ENCODE data around the gene TNFRSF13B.
"Not testable (repeated sequence)": the region's sequence is repeated elsewhere in the genome, so short reads cannot be mapped to it uniquely, and the experiment has no call there.

The TNFRSF13B gene

GRCh38 chr17:17001076-17001777 is 29.3 kb upstream of the TNFRSF13B start:
- Mint-ChIP-seq H3K9me3 (no peaks in the 10 kb centered on the region), H3K27me3 (peaks cover 6 to 19% of the 10 kb centered on the region in 2 donors), H3K36me3 (ENCODE audit: insufficient read depth) (no peaks in the 10 kb centered on the region), H3K27ac (no peak overlapping the region), H3K4me3 (no peak overlapping the region), H3K4me1 (ENCODE audit: low read depth in 2 of 2) (peaks cover 0 to 3% of the 10 kb centered on the region in 2 donors)
- ATAC-seq (replicated peaks), result peak; percentile 7
- DNase-seq, result no peak

- Mint-ChIP-seq H3K4me1 (ENCODE audit: low read depth in 2 of 2) (peaks cover 0 to 3% of the 10 kb centered on the region in 2 donors), H3K27me3 (peaks cover 6 to 19% of the 10 kb centered on the region in 2 donors), H3K27ac (no peak overlapping the region), H3K4me3 (no peak overlapping the region), H3K9me3 (no peaks in the 10 kb centered on the region), H3K36me3 (ENCODE audit: insufficient read depth) (no peaks in the 10 kb centered on the region)
- ATAC-seq (replicated peaks) (no peak), DNase-seq (no peak)
Observed at GRCh38 chr17:16999931-17000625, 28.2 kb upstream of the TNFRSF13B start.

DNA sequence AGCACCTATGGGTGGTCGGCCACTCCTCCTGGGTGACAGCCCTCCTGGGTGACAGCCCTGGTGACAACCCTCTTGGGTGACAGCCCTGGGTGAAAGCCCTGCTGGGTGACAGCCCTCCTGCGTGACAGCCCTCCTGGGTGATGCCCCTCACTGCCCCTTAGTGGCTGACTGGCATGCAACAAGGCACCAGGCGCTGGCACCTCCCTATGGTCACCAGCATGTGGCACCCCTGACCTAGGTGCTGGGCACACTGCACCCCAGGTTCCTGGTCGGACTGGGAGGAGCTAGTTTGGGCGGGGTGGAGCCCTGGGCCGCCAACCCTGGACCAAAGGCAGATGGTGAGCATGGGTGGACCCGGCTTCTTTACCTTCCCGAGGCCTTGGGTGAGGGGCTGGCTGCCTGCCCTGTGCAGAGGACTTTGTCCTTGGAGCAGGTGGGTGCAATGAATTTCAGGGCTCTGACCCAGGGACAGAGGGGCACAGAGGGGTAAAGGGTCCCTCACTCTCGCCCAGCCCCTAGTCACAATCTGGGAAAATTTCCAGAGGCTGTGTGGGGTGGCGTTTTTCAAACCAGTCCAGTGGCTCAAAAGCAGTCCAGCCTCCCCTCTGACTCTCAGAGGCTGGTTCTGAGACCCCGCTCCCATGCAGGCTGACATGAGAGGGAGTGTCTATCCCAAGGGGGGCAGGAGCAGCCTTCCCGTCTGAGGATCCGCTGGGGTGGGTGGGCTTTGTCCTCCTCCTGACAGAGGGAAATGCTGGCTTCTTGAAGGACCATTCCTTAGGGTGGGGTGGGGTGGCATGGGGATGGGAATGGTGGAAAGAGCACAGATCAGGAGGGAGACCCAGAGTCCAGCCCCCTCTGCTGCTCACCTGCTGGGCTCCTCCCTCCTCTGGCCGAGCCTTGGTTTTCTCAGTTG is 25.9 kb upstream of the TNFRSF13B start:
- peak in 1 of 3 experiments; percentile 79 for DNase-seq
- peaks cover 0 to 3% of the 10 kb centered on the region in 2 donors for H3K4me1 Mint-ChIP-seq (ENCODE audit: low read depth in 2 of 2)
- no peak for ATAC-seq (replicated peaks)
- no peak overlapping the region for H3K4me3 Mint-ChIP-seq
- H3K27ac Mint-ChIP-seq, result no peak overlapping the region
- peaks cover 0 to 10% of the 10 kb centered on the region in 2 donors for H3K27me3 Mint-ChIP-seq
- H3K9me3 Mint-ChIP-seq, result no peaks in the 10 kb centered on the region
- no peaks in the 10 kb centered on the region for H3K36me3 Mint-ChIP-seq (ENCODE audit: insufficient read depth)

GRCh38 chr17:16996726-16997125 is 24.8 kb upstream of the TNFRSF13B start:
- not testable (repeated sequence) for ATAC-seq (replicated peaks); H3K27me3 Mint-ChIP-seq; H3K4me3 Mint-ChIP-seq; H3K36me3 Mint-ChIP-seq (ENCODE audit: insufficient read depth); H3K4me1 Mint-ChIP-seq (ENCODE audit: low read depth in 2 of 2); H3K27ac Mint-ChIP-seq; DNase-seq; H3K9me3 Mint-ChIP-seq

- Mint-ChIP-seq H3K9me3 (no peaks in the 10 kb centered on the region), H3K27me3 (peaks cover 0 to 10% of the 10 kb centered on the region in 2 donors), H3K4me1 (ENCODE audit: low read depth in 2 of 2) (peaks cover 4 to 9% of the 10 kb centered on the region in 2 donors), H3K27ac (no peak overlapping the region), H3K36me3 (ENCODE audit: insufficient read depth) (no peaks in the 10 kb centered on the region), H3K4me3 (no peak overlapping the region)
- no peak for ATAC-seq (replicated peaks)
- no peak for DNase-seq
Observed at GRCh38 chr17:16995930-16996329, 24.0 kb upstream of the TNFRSF13B start.

DNA sequence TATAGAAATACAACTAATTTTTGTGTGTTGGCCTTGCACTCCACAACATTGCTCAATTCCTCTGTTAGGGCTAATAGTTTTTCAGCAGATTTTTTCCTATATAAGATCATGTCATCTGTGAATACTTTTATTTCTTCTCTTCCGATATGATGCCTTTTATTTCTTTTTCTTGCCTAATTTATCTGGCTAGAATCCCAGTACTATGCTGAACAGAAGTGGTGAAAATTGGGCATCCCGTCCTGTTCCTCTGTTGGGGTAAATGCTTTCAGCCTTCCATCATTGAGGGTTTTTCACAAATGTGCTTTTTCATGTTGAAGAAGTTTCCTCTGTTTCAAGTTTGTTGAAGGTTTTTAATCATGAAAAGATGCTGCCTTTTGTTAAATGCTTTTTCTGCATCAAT is 22.7 kb upstream of the TNFRSF13B start:
- ATAC-seq (replicated peaks) (no peak), DNase-seq (no peak)
- no peak overlapping the region for H3K4me3 Mint-ChIP-seq
- H3K27ac Mint-ChIP-seq, result no peak overlapping the region
- H3K4me1 Mint-ChIP-seq (ENCODE audit: low read depth in 2 of 2), result peaks cover 16 to 21% of the 10 kb centered on the region in 2 donors
- H3K27me3 Mint-ChIP-seq, result no peaks in the 10 kb centered on the region
- H3K9me3 Mint-ChIP-seq, result no peaks in the 10 kb centered on the region
- no peaks in the 10 kb centered on the region for H3K36me3 Mint-ChIP-seq (ENCODE audit: insufficient read depth)

DNA sequence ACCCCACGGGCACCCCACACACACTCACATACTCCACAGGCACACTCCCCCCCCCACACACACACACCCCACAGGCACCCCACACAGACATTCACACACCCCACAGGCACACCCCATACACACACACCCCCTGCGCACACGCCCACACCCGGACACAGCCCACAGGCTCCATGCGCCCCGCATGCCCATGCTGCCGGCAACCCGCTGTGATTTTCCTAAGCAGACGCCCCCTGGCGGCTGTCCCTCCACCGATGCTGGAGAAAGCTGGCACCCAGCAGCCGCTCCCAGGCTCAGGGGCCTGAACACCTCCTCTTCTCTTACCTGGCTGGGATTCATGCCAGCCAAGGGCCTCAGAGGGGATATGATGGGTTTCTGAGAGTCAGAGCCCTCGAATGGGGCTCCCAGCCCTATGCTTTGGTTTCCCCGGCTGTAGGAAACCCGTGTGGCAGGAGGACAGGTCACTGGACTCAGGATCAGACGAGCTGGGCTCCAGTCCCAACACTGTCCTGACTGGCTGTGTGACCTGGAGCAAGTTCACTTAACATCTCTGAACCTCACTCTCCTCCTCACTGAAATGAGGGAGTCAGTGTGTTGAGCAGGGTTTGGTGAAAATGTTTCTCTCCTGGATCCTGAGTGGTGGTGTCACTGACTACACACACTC is 19.6 kb upstream of the TNFRSF13B start:
- H3K4me1 Mint-ChIP-seq (ENCODE audit: low read depth in 2 of 2), result peaks cover 34 to 40% of the 10 kb centered on the region in 2 donors
- peak; percentile 64 for ATAC-seq (replicated peaks)

DNA sequence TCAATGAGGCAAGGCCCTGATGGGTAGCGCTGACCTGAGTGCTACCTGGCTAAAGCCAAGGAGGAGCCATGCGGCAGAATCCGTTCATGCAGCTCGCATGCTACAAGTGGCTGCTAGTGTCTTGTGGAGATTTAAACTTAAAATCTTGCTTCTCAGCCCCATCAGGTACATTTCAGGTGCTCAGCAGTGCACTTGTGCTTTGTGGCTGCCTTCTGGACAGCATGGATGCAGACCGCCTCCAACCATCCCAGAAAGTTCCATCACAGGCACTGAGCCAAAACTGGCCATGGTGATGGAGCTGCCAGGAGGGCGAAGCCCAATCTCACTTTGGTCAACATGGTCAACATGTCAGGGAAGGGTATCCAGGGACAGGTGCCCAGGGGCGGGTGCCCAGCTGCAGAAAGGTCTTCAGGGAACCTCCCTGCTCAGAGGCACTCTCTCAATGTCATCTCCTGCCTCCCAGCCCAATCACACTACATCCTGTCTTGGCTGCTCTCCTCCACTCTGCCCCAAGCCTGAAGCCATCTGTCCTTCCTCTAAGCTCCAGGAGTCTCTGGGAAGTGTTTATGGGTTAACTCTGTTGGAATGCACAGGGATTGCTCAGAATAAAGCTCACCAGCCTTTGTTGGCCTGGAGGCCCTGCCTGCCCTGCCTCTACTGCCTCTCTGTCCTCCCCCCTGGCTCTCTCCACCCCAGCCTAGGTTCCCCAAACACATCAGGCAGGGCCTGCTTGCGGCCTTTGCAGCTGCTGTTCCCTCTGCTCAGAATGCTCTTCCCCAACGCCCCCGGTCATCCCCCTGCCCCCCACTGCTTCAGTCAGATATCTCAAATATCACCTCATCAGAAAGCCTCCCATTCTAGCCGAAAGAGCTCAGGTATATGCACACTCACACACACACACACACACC is 18.3 kb upstream of the TNFRSF13B start:
- peak overlapping the region; percentile 88 to 94 for H3K27ac Mint-ChIP-seq
- H3K4me3 Mint-ChIP-seq, result peak overlapping the region; percentile 80 to 82
- DNase-seq, result no peak
- H3K27me3 Mint-ChIP-seq, result no peaks in the 10 kb centered on the region
- ATAC-seq (replicated peaks), result no peak
- H3K4me1 Mint-ChIP-seq (ENCODE audit: low read depth in 2 of 2), result peaks cover 34 to 40% of the 10 kb centered on the region in 2 donors
- no peaks in the 10 kb centered on the region for H3K36me3 Mint-ChIP-seq (ENCODE audit: insufficient read depth)
- H3K9me3 Mint-ChIP-seq, result no peaks in the 10 kb centered on the region

More for the DNA sequence above, 19.6 kb upstream of the TNFRSF13B start:
- DNase-seq, result peak; percentile 75 to 79 (median 79)
- peak overlapping the region; percentile 88 to 93 for H3K27ac Mint-ChIP-seq
- peak overlapping the region; percentile 65 to 67 for H3K4me3 Mint-ChIP-seq
- no peaks in the 10 kb centered on the region for H3K9me3 Mint-ChIP-seq
- H3K27me3 Mint-ChIP-seq, result no peaks in the 10 kb centered on the region
- H3K36me3 Mint-ChIP-seq (ENCODE audit: insufficient read depth), result no peaks in the 10 kb centered on the region

GRCh38 chr17:16989230-16989952 is 17.5 kb upstream of the TNFRSF13B start:
- Mint-ChIP-seq H3K9me3 (no peaks in the 10 kb centered on the region), H3K4me1 (ENCODE audit: low read depth in 2 of 2) (peaks cover 34 to 40% of the 10 kb centered on the region in 2 donors), H3K4me3 (peak overlapping the region; percentile 80 to 82), H3K27me3 (no peaks in the 10 kb centered on the region), H3K27ac (peak overlapping the region; percentile 88 to 94), H3K36me3 (ENCODE audit: insufficient read depth) (no peaks in the 10 kb centered on the region)
- ATAC-seq (replicated peaks) (peak; percentile 22), DNase-seq (no peak)

DNA sequence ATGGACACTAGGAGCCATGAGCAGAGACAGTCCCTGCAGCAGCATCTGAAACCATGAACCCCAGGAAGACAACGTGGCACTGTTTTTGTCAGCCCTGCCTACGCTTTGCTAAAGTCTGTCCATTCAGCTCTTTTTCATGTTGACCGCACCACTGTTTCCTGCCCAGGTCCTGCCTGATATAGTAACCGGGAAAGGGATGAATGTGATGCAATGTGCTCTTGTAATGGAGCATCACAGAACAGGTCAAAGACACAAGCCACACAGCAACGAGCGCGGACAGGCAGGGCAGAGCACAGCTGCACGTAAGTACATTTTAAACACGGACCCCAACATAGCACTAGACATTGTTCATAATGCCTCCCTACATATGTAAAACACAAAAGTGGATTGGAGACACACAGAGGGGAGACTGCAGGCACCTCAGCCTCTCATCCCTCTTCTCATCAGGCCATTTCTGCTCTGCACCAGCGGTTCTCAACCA is 16.9 kb upstream of the TNFRSF13B start:
- peak overlapping the region; percentile 80 to 82 for H3K4me3 Mint-ChIP-seq
- H3K4me1 Mint-ChIP-seq (ENCODE audit: low read depth in 2 of 2), result peaks cover 34 to 40% of the 10 kb centered on the region in 2 donors
- no peaks in the 10 kb centered on the region for H3K36me3 Mint-ChIP-seq (ENCODE audit: insufficient read depth)
- ATAC-seq (replicated peaks) (peak; percentile 17), DNase-seq (no peak)
- no peaks in the 10 kb centered on the region for H3K27me3 Mint-ChIP-seq
- H3K9me3 Mint-ChIP-seq, result no peaks in the 10 kb centered on the region
- H3K27ac Mint-ChIP-seq, result peak overlapping the region; percentile 88 to 94

DNA sequence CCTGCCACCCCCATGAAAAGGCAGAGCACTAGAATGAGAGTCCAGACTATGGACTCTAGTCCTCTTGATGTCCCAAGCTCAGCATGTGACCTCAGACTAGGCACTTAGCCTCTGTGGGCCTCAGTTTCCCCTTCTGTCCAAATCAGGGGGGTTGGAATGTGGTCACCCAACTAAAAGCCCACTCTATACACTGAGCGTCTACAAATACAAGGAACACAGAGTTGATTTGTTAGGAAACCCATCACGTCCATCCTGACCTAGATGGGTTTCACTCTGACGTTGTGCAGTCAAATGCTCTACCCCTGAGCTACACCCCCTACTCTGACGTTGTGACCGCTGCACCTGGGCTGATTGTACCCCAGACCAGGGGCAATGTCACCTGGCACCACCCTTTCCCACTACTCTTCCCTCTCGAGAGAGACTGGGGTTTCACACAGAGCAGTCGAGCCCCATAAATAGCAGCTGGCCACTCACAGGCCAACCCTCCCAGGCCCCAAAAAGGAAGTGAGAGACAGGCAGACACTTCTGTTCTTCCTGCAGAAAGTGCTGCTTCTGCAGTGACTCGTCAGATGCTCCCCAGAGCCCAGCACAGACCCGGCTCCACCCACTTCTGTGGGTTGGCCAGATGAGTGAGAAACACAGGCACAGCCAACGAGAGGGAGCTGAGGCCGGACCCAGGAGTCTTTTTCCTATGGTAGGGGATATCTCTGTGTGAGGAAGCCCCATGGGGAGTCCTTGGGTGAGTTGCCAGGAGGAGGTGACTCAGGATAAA is 16.1 kb upstream of the TNFRSF13B start:
- Mint-ChIP-seq H3K27ac (peak overlapping the region; percentile 88 to 94), H3K9me3 (no peaks in the 10 kb centered on the region), H3K4me3 (peak overlapping the region; percentile 80 to 82), H3K27me3 (no peaks in the 10 kb centered on the region), H3K4me1 (ENCODE audit: low read depth in 2 of 2) (peaks cover 34 to 40% of the 10 kb centered on the region in 2 donors), H3K36me3 (ENCODE audit: insufficient read depth) (no peaks in the 10 kb centered on the region)
- ATAC-seq (replicated peaks) (peak; percentile 76), DNase-seq (peak; percentile 44 to 50 (median 45))
